ENCODE data around the gene SPATS2.
A peak's percentile ranks its signal among the peaks of the same experiment; 100 is the strongest.

GRCh38 chr12:49331380-49332222 is 35.7 kb upstream of the SPATS2 start:
- no peak for TF ChIP-seq POLR2A (IDR thresholded peaks at IDR 0.05)
- TF ChIP-seq CTCF (IDR thresholded peaks at IDR 0.05) = peak; percentile 60 to 84 (median 75)
